Endothelial cell of umbilical vein (primary cell): ENCODE measurements around the gene LKAAEAR1. TPM values are rescaled to one million over a fixed set of nuclear protein-coding genes. Genes with fewer than 3 reads are reported as not detected.

Source experiments
- BruUV-seq: library from RNA; stranded (reverse); fragments of 400-500 nt; replicated peaks from 2 replicates; lab custom pipeline; 2021; lab: Mats Ljungman, UMichigan
- CTCF ChIA-PET: fragments of 300-600, 350-600 bp; sonication (Branson Sonifier 250); formaldehyde crosslinking; loops from one replicate; lab custom pipeline; 2021; ENCODE audit warnings: antibody characterized with exemption, inconsistent platforms; lab: Charles Lee
- POLR2A ChIA-PET: fragments of 300-600, 350-600 bp; sonication (Branson Sonifier 250); formaldehyde crosslinking; loops from one replicate; lab custom pipeline; 2021; ENCODE audit warnings: antibody characterized with exemption, inconsistent platforms; lab: Charles Lee
- DNase-seq: peaks from one replicate; pipeline ENCODE4 v3.0.0-alpha.2; 2011; ENCODE audit warnings: low read depth, low spot score
- FAIRE-seq: peaks from 2 replicates; lab custom pipeline; 2011; peaks lifted over from hg19 to GRCh38; lab: Jason Lieb, UNC
- H2AFZ ChIP-seq: 2 replicates; pipeline ENCODE4 v1.6.0; 2012; ENCODE audit warnings: low read depth, low read length, control low read depth, inconsistent platforms
- H3K27ac ChIP-seq: 2 replicates; pipeline ENCODE4 v1.5.1; 2011; ENCODE audit warnings: low read depth, mild to moderate bottlenecking, control low read depth, low read length, moderate library complexity; ENCODE audit not compliant: insufficient read depth
- H3K27me3 ChIP-seq, 2 experiments: 2 replicates each; pipeline versions ENCODE4 v1.6.0 to v1.6.1; 2011; ENCODE audit warnings: low read length in 2 of 2, mixed read lengths in 1 of 2; ENCODE audit not compliant: control insufficient read depth in 2 of 2, insufficient read depth in 2 of 2
- H3K36me3 ChIP-seq, 2 experiments: 2 replicates in 1 of 2; 3 replicates in 1 of 2; pipeline ENCODE4 v1.5.1; 2011; ENCODE audit warnings: low read length in 2 of 2, mild to moderate bottlenecking in 1 of 2, moderate library complexity in 1 of 2; ENCODE audit not compliant: control insufficient read depth in 2 of 2, insufficient read depth in 2 of 2; ENCODE audit errors: extremely low read depth in 1 of 2
- H3K4me1 ChIP-seq: 3 replicates; pipeline ENCODE4 v1.5.1; 2011; ENCODE audit warnings: mild to moderate bottlenecking, low read length; ENCODE audit not compliant: control insufficient read depth, insufficient read depth; ENCODE audit errors: extremely low read depth
- H3K4me2 ChIP-seq: 2 replicates; pipeline ENCODE4 v1.6.1; 2011; ENCODE audit warnings: low read length, control low read depth, mixed read lengths; ENCODE audit not compliant: insufficient read depth
- H3K4me3 ChIP-seq, 3 experiments: fragments of 200-600 bp in 1 of 3; sonication (generic), shearing (Covaris generic) in 1 of 3; replicated peaks in 1 of 3; 2 replicates each; pipeline ENCODE4 v1.5.1; 2011 to 2016; ENCODE audit warnings: control low read depth in 3 of 3, low read length in 3 of 3, mild to moderate bottlenecking in 2 of 3, inconsistent platforms in 1 of 3, low read depth in 1 of 3, moderate library complexity in 1 of 3; ENCODE audit not compliant: insufficient read depth in 1 of 3
- H3K79me2 ChIP-seq: 2 replicates; pipeline ENCODE4 v1.6.0; 2012; ENCODE audit warnings: low read length, inconsistent platforms; ENCODE audit not compliant: control insufficient read depth, insufficient read depth
- H3K9ac ChIP-seq: replicated peaks from 2 replicates; pipeline ENCODE3; 2011; ENCODE audit warnings: low read length, control low read depth; ENCODE audit not compliant: insufficient read depth; ENCODE audit errors: extremely low read depth
- H3K9me1 ChIP-seq: replicated peaks from 3 replicates; pipeline ENCODE4 v1.6.0; 2011; ENCODE audit warnings: mild to moderate bottlenecking, low read length; ENCODE audit not compliant: control insufficient read depth, insufficient read depth; ENCODE audit errors: extremely low read depth
- H3K9me3 ChIP-seq: replicated peaks from 2 replicates; pipeline ENCODE4 v1.5.1; 2012; ENCODE audit warnings: low read length, inconsistent platforms; ENCODE audit not compliant: control insufficient read depth, insufficient read depth
- H4K20me1 ChIP-seq: replicated peaks from 2 replicates; pipeline ENCODE3; 2011; ENCODE audit warnings: mild to moderate bottlenecking, low read length; ENCODE audit not compliant: control insufficient read depth, insufficient read depth; ENCODE audit errors: extremely low read depth
- EZH2 ChIP-seq: IDR thresholded peaks from 2 replicates; pipeline ENCODE4 v1.6.1; 2012; ENCODE audit warnings: borderline replicate concordance, low read depth, mild to moderate bottlenecking, moderate library complexity, low read length, inconsistent platforms; ENCODE audit not compliant: severe bottlenecking
- FOS ChIP-seq: IDR thresholded peaks from 2 replicates; pipeline ENCODE4 v1.6.1; 2011; ENCODE audit warnings: mild to moderate bottlenecking, low read length, moderate library complexity, borderline replicate concordance; ENCODE audit not compliant: insufficient read depth
- GATA2 ChIP-seq: IDR thresholded peaks from 2 replicates; pipeline ENCODE4 v1.7.0; 2011; ENCODE audit warnings: low read depth, mild to moderate bottlenecking, moderate library complexity, mixed read lengths, low read length; ENCODE audit not compliant: insufficient read length, insufficient read depth
- JUN ChIP-seq: IDR thresholded peaks from 2 replicates; pipeline ENCODE4 v1.6.1; 2011; ENCODE audit warnings: borderline replicate concordance, low read depth; ENCODE audit not compliant: insufficient read length, insufficient read depth
- MYC ChIP-seq: IDR thresholded peaks from one replicate; pipeline ENCODE4 v1.6.1; 2011; ENCODE audit warnings: mild to moderate bottlenecking, low read depth, low read length
- POLR2A ChIP-seq: IDR thresholded peaks from 2 replicates; pipeline ENCODE4 v1.6.1; 2012; ENCODE audit warnings: low read depth, mild to moderate bottlenecking, control low read depth, low read length
- POLR2AphosphoS5 ChIP-seq: IDR thresholded peaks from 2 replicates; pipeline ENCODE4 v1.6.1; 2012; ENCODE audit warnings: low read depth, mild to moderate bottlenecking, control low read depth, low read length, moderate library complexity; ENCODE audit not compliant: insufficient read depth
- dilution Hi-C: fragments of 300-500 bp; cut with MboI; formaldehyde crosslinking; loops from one replicate; pipeline ENCODE4 v1.15.0; 2019; ENCODE audit warnings: low sequenced_read_pairs; ENCODE audit not compliant: extremely low pct_ligation_motif_present
- intact Hi-C: fragments of 100-400 bp; cut with micrococcal nuclease; formaldehyde crosslinking; loops from one replicate; pipeline ENCODE4 v1.10.0; 2022
- polyA plus RNA-seq, 4 experiments: library from polyadenylated mRNA; depleted of rRNA in 3 of 4; stranded (reverse) in 3 of 4; unstranded in 1 of 4; fragments of >200 nt; gene quantifications; 2 replicates each; pipeline versions ENCODE4 v1.2.1 to v1.2.3, GENCODE V29; 2011 to 2012; ENCODE audit warnings: missing spikeins in 1 of 4
- total RNA-seq: library from RNA; stranded (reverse); gene quantifications from 2 replicates; pipeline ENCODE4 v1.2.3, GENCODE V29; 2021
- TF ChIP-seq, protein P1 (sequence below): IDR thresholded peaks from 2 replicates; pipeline ENCODE4 v1.6.1; 2011; ENCODE audit not compliant: insufficient read depth, insufficient read length
- TF ChIP-seq, protein P2 (sequence below), 2 donors: IDR thresholded peaks; 1 replicate in 1 of 2; 2 replicates in 1 of 2; pipeline ENCODE4 v1.5.1; 2011; ENCODE audit warnings: low read length in 2 of 2, mild to moderate bottlenecking in 2 of 2, moderate library complexity in 2 of 2, control low read depth in 1 of 2, inconsistent platforms in 1 of 2, low read depth in 1 of 2; ENCODE audit not compliant: insufficient read depth in 1 of 2; ENCODE audit errors: extremely low read depth in 1 of 2

LKAAEAR1 gene
- total and polyA plus RNA-seq, 2 donors (not counting 3 experiments of a cell fraction or from before 2014, with no cell fraction given), result 0.29 TPM; not detected in 1

DNA sequence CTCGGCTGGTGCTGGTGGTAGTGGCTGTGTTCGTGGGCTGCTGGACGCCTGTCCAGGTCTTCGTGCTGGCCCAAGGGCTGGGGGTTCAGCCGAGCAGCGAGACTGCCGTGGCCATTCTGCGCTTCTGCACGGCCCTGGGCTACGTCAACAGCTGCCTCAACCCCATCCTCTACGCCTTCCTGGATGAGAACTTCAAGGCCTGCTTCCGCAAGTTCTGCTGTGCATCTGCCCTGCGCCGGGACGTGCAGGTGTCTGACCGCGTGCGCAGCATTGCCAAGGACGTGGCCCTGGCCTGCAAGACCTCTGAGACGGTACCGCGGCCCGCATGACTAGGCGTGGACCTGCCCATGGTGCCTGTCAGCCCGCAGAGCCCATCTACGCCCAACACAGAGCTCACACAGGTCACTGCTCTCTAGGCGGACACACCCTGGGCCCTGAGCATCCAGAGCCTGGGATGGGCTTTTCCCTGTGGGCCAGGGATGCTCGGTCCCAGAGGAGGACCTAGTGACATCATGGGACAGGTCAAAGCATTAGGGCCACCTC lies 14.3 kb upstream of the LKAAEAR1 start:
- H4K20me1 ChIP-seq, result no peaks in the 10 kb centered on the region
- TF ChIP-seq, protein P1, sequence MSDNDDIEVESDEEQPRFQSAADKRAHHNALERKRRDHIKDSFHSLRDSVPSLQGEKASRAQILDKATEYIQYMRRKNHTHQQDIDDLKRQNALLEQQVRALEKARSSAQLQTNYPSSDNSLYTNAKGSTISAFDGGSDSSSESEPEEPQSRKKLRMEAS, result no peak
- TF ChIP-seq POLR2A, result no peak
- TF ChIP-seq GATA2, result no peak
- no peak for TF ChIP-seq EZH2
- TF ChIP-seq MYC, result no peak
- no peak for TF ChIP-seq POLR2AphosphoS5
- no peak for TF ChIP-seq FOS
- ChIA-PET POLR2A (no interaction called here), CTCF (interaction anchor here (1.9 kb wide), 1 partner anchor 15 kb away, joined by 8 read pairs; the partner anchor contains the start of gene LKAAEAR1)
- intact Hi-C loops (no loop called here), dilution Hi-C loops (no loop called here)
- BruUV-seq, result no TSS peak
- no peaks in the 10 kb centered on the region for H3K9me3 ChIP-seq
- no peak overlapping the region for H3K27ac ChIP-seq
- FAIRE-seq (no peak), DNase-seq (no peak)
- H3K4me3 ChIP-seq, result no peak overlapping the region
- no peaks in the 10 kb centered on the region for H3K9me1 ChIP-seq
- H3K27me3 ChIP-seq, result peaks cover 19% of the 10 kb centered on the region in 2 experiments
- no peak overlapping the region for H2AFZ ChIP-seq
- H3K36me3 ChIP-seq, result no peaks in the 10 kb centered on the region
- H3K9ac ChIP-seq, result no peak overlapping the region
- no peaks in the 10 kb centered on the region for H3K79me2 ChIP-seq
- H3K4me2 ChIP-seq, result no peak overlapping the region
- no peaks in the 10 kb centered on the region for H3K4me1 ChIP-seq

DNA sequence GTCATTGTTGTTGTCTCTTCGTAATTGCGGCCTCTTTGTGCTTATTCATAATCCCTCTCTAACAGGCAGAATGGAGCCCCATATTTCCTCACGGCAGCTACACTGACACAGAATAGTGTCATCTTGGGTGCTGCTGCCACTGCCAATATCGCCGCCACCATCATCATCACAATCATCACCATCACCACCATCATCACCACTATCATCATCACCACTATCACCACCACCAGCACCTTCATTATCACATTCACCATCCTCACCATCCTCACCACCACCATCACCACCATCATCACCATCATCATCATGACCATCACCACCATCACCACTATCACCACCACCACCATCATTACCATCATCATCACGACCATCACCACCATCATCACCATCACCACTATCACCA lies 12.3 kb upstream of the LKAAEAR1 start:
- Histone ChIP-seq H3K4me2 (no peak overlapping the region), H3K4me3 (no peak overlapping the region), H3K27ac (no peak overlapping the region), H4K20me1 (no peaks in the 10 kb centered on the region), H3K4me1 (no peaks in the 10 kb centered on the region), H2AFZ (no peak overlapping the region), H3K9me3 (no peaks in the 10 kb centered on the region), H3K36me3 (no peaks in the 10 kb centered on the region), H3K27me3 (peaks cover 8 to 10% of the 10 kb centered on the region in 2 experiments), H3K9me1 (no peaks in the 10 kb centered on the region), H3K79me2 (no peaks in the 10 kb centered on the region), H3K9ac (no peak overlapping the region)
- ChIA-PET CTCF (no interaction called here), POLR2A (no interaction called here)
- dilution Hi-C loops (no loop called here), intact Hi-C loops (no loop called here)
- DNase-seq (no peak), FAIRE-seq (no peak)
- no peak for TF ChIP-seq POLR2AphosphoS5
- TF ChIP-seq POLR2A, result no peak
- no peak for TF ChIP-seq EZH2
- TF ChIP-seq, protein P1, result no peak
- TF ChIP-seq FOS, result no peak
- TF ChIP-seq, protein P2, sequence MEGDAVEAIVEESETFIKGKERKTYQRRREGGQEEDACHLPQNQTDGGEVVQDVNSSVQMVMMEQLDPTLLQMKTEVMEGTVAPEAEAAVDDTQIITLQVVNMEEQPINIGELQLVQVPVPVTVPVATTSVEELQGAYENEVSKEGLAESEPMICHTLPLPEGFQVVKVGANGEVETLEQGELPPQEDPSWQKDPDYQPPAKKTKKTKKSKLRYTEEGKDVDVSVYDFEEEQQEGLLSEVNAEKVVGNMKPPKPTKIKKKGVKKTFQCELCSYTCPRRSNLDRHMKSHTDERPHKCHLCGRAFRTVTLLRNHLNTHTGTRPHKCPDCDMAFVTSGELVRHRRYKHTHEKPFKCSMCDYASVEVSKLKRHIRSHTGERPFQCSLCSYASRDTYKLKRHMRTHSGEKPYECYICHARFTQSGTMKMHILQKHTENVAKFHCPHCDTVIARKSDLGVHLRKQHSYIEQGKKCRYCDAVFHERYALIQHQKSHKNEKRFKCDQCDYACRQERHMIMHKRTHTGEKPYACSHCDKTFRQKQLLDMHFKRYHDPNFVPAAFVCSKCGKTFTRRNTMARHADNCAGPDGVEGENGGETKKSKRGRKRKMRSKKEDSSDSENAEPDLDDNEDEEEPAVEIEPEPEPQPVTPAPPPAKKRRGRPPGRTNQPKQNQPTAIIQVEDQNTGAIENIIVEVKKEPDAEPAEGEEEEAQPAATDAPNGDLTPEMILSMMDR (IDR thresholded peaks at IDR 0.05; ENCODE audit: extremely low read depth in 1 of 2, insufficient read depth in 1 of 2, low read depth in 1 of 2, low read length in 2 of 2), result no peak
- TF ChIP-seq JUN, result no peak
- TF ChIP-seq GATA2, result no peak
- TF ChIP-seq MYC, result no peak
- no TSS peak for BruUV-seq
